UCSD-AML1 (cell line): ENCODE data around the gene CD36.

Source experiments
- DNase-seq: peaks from one replicate; lab custom pipeline; 2025; ENCODE audit not compliant: unreplicated experiment; lab: John Stamatoyannopoulos, UW

Gene CD36

DNA sequence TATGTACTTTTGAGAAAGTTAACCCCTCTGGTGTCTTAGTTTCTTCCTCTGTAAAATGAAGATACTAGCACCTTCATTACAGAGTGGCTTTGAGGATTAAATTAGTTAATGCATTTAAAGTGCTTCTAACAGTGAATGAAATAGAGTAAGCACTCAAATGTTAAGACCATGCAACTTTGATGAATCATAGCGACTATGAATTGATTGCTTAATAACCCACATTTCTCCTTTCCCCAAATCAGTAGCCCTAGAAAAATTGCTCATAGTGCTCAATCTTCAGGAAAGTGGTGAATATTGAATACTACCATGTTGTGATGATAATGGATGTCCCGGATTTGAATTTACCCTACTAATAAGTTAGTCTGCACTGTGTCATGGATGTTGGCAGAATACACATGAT, 48.1 kb downstream of the CD36 start:
- DNase-seq, result no peak

DNA sequence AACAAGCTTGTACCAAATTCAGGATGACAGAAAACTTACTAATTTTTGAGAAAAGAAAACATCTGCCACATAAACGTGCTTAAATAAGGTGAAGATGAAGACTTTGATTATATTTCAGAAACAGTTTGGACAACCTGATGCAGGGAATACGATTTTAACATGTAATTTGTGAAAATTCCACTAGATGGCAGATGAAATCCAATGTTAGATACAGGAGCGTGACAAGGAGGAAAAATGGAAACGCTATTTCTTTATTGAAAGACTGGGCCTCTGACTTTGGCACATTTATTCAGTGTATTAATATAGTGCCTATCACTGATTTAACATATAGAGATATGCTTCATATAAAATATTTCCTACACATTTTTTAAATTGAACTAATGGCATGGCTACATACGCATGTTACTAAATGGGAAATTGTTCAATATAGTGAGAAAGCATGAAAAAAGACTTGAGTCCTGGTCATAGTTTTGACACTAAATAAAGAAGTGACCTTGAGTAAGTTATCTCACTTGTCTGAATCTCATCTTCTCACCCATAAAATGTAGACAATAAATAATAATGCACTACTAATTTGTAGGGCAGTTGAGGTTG, 60.7 kb downstream of the CD36 start:
- DNase-seq, result no peak

DNA sequence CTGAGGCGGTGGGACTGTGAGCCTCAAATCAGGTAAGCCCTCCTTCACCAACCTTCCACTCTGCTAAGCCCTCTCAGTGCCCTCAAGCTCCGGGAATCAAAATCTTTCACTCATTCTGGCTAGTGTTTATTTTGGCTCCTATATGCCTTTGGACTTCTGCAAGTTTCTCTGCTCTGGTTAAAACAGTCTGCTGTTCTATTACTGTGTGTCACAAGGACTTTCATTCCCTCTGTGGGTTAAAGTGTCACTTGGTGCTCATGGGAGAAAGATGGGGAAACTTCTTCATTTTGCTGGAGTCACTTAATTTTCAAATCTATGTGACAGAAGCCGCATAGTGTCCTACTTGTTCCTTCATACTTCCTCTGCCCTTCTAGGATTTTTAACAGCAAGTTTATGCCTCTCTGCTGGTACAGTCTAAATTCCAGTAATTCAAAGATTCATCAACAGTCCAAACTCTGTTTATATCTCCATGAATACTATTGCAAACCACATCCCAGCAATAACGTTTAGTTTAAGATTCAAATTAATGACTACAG, 61.3 kb downstream of the CD36 start:
- no peak for DNase-seq

DNA sequence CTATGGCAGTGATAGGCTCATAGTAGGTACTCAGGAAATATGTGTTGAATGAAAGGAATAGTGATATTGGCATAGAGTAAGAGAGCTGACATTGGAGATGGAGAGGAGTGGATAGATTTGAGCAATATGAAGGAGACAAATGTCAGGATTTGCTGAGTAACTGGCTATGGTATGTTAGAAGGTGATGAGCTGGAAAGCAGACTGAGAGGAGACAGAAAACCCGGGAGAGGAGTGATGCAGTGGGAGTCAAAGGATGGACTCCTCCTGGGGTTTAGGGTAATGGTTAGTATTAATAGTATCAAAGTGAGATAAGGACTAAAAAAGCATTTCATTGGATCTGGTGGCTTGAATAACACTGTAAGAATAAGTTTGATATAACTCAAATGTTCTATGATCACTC, 64.8 kb downstream of the CD36 start:
- no peak for DNase-seq

DNA sequence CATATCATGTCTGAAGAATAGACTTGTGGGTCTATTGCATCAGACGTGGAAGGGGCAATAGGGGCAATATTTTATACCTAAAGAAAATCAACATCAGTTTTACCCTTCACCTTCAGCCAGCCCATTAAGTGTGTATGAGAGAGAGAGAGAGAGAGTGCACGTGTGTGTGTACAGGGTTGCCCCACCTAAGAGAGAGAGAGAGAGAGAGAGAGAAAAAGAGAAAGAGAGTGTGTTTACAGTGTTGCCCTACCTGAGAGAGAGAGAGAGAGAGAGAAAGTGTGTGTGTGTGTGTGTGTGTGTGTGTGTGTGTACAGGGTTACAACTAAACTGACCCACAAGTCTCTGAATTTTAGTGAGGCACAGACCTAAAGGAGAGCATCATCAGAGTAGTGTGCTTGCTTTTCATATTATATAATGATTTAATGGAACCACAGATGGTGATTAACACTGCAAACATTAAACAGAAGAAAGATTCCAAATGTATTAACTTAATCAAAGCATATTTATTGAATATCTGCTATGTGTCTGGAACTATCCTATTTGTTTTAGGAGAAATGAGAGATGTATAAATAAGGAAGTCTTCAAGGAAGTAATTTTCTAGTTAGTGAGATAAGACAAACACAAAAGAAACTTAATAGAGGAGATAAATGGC, 66.8 kb downstream of the CD36 start:
- no peak for DNase-seq

DNA sequence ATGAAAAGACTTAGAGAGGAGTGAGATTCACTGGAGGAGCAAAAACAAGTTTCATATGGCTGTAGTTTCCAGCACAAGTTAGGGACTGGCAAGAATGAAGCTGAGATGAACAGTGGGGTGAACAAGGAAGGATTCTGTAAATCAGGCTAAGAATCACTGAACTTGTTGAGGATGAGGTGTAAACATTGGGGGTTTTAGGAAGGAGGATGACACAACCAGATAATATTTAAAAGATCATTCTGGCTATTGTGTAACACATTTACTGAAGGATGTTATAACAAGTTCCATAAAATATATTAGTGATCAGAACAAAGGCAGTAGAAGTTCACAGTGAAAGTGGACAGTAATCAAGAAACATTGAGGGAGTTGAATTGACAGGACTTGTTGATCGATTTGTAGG, 68.9 kb downstream of the CD36 start:
- DNase-seq, result no peak

DNA sequence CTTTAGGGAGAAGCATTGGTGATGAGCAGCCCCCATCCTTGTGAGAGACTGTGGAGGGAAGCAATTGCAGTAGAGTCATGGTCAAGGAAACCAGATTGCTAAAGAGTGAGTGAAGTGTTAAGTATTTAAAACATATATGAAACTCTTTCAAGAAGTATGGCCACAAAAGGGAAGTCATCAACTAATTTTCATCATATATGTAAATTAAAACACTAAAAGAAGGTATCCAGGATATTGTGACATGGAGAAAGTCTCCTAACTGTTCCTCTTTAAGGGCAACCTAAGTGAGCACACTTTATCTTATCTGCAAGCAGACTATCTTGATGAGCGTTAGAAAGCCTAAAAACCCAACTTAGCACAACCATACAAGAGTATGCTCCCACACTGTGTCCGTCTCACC, 69.7 kb downstream of the CD36 start:
- DNase-seq, result no peak

DNA sequence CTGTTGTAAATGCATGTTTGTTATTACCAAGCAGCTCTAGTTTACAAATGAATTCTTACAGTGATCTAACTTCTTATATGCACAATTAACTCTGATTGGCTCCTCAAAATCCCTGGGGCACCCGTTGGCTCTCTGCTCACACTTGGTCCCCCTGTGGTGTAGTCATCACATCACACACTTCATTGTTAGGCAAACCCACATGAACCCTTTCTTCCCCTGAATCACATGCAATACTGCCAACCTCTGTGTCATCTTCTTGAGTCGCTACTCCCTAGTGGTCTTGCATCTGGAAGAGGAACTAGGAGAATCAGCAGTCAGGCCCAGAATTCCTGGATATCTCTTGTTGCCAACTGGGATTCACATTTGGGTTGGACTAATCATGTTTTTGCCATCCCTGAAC, 73.1 kb downstream of the CD36 start:
- DNase-seq, result no peak

DNA sequence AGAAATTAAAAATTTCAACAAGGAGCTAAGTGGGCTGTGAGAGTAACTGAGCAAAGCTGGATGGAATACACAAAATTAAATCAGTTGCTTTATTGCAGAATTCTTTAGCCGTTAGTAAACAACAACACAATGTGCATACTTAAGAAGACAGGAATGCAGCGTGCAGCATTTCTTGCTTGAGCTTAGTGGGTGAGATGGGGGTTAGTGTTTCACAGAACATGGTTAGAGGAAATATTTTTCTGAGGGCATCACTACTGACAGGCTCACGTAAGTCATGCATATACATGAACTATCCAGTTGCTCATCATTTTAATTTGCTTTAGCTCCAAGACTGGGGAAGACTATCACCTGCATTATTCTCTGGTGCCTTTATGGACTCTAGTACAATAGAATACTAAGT, 80.8 kb downstream of the CD36 start:
- no peak for DNase-seq

DNA sequence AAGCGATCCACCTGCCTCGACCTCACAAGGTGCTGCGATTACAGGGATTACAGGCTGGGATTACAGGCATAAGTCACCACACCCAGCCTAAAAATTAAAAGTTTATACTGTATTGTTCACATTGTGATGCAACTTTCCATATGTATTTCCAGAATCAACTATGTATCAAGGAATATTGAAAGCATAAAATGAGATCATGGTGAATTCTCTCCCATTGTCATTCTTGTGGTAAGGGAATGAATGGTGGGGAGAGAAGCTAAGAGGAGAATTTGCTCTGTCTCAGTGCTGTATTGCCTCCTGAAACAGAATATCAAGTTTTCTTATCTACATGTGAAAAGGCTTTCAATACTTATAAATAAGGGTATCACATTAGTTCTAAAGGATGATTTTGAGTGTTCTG, 81.7 kb downstream of the CD36 start:
- DNase-seq, result no peak

DNA sequence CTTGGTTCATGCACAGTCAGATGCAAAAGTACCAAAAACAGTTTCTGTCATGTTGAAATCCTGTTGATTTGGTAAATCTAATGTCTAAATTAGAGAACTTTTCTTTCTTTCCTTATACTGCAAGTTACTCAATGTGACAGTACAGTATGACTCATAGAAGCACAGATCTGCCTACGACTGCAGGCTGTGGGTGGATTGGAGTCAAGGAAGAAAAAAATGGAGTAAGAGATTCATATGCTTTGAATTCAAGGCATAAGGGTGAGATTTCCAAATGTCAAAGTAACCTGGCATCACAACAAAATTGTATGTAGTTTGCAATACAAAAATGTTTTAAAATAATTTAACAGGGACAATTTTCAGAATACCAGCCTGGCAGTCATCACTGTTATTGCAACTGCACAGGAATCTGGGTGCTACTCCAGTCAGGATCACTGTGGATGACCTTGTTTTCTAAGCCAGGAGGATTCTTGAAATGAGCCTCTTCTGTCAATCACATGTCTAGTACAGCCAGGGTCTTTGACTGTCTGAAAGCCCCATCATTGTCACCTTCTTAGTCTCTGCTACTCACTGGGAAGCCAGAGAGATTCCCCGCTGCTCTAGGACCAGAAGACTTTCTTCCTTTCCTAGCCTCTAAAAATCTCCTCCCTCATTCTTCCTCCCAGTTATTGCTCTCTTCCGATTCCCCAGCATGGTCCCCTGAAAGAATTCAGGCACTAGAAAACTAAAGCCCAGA, 83.6 kb downstream of the CD36 start:
- DNase-seq, result no peak

DNA sequence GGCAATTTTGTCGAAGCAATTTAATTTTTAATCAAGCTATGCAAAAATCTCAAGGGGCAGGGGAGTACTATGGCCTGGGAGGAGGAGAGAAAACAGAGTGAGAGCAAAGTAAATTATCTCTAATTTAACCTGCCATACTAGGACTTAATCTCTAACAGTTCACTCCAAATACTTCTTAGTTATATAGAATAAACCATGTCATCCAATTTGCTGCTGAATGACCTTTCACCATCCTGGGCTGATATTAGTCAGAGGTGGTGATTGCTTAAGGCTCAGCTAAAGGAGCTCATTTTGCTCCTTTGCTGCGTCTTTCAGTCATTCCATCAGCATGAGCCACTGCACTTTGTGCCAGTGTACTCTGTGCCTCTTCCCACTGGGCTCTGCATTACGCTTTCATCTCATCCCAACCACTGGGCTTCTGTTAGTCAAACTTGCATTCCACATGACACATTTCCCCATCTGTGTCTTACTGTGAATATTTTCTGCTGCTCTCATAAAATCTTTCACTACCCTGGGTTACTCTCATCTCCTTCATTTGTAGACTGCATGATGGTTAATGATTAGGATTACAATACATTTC, 84.3 kb downstream of the CD36 start:
- DNase-seq, result no peak

DNA sequence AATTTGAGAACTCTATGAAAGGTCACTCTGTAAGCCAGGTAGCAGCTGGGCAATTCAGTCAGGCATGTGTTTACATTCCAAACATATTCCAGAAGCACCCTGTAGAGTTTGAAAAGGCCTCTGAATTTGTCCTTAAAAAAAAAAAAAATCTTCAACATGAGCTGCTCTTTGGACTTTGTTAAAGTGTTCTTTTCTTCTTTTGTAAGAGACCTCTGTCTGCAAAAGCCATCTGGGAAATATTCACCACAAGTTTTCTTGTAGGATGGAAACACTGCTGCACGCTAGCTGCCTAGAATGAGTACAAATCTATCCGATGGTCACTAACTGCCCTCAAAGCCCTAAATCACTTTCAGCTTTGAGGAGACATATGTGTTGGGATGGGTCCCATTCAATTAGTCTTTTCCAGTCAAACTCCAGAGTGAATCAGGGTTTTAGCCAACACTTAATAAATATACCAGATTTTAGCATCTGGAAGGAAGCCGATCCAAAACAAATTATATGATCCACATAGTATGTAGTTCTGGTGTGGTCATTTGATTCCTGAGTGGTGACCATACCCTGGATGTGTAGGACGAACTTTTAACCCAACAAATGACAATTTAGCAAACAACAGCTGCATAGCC, 85.9 kb downstream of the CD36 start:
- DNase-seq, result no peak

DNA sequence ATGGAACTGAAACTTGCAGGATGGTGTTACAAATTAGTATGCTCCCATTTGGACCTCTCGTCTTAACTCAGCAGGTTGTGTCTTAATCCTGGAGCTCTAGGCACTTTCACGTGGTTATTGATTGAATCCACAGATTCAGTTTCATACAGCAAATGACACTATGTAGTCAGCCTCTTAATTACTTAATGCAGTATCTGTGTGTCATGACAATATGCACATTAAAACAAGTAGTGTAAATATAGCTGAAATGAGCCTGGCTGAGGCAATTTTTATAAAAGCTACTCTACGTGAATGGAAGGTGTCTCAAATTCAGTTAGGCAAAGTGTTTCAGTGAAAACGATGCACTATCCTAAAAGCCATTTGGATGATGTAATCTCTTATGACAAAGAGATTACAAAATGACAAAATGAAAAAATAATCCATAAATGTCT, 86.8 kb downstream of the CD36 start:
- no peak for DNase-seq
